K562 (cell line): Measurements from ENCODE around the gene NRXN3. TPM values are rescaled to one million over a fixed set of nuclear protein-coding genes. Genes with fewer than 3 reads are reported as not detected.

Experiments
- ATAC-seq: fragments of 200-7000 bp; cut with Tn5 transposase; 3 replicates; pipeline ENCODE4 v1.9.1; 2020; ENCODE audit warnings: moderate library complexity
- BruUV-seq: library from RNA; stranded (reverse); fragments of 400-500 nt; replicated peaks from 2 replicates; lab custom pipeline; 2021; lab: Mats Ljungman, UMichigan
- CTCF ChIA-PET: fragments of 300-600 bp; formaldehyde crosslinking; extraction: SDS; loops from one replicate; lab custom pipeline; 2021; ENCODE audit warnings: low intra/inter-chr PET ratio; lab: Yijun Ruan, JAX
- POLR2A ChIA-PET: fragments of 300-600, 350-650 bp; sonication (Branson Sonifier 250); formaldehyde crosslinking; extraction: SDS; loops from one replicate; lab custom pipeline; 2021; ENCODE audit warnings: antibody characterized with exemption, inconsistent platforms; lab: Yijun Ruan, JAX
- DNase-seq, 4 experiments: peaks; one replicate each; pipeline versions ENCODE4 v3.0.0 to v3.0.0-alpha.2; 2011 to 2018; ENCODE audit warnings: low spot score in 3 of 4, mixed read lengths in 3 of 4; ENCODE audit errors: extremely low read depth in 1 of 4
- FAIRE-seq: peaks from 2 replicates; lab custom pipeline; 2011; peaks lifted over from hg19 to GRCh38; lab: Jason Lieb, UNC
- H2AFZ ChIP-seq: 2 replicates; pipeline ENCODE4 v1.6.0; 2011; ENCODE audit warnings: low read depth, low read length, control low read depth, inconsistent platforms
- H3K27ac ChIP-seq: fragments of 200-600 bp; 3 replicates; pipeline ENCODE4 v1.8.0; 2011; ENCODE audit warnings: low read depth, mild to moderate bottlenecking, control low read depth, inconsistent platforms, low read length, moderate library complexity, mixed read lengths; ENCODE audit errors: extremely low read depth
- H3K27me3 ChIP-seq, 2 experiments: fragments of 300-600 bp in 1 of 2; 2 replicates in 1 of 2; 3 replicates in 1 of 2; pipeline versions ENCODE4 v1.6.0 to v1.8.0; 2011; ENCODE audit warnings: inconsistent platforms in 2 of 2, low read length in 2 of 2, mild to moderate bottlenecking in 1 of 2, mixed read lengths in 1 of 2, moderate library complexity in 1 of 2; ENCODE audit not compliant: control insufficient read depth in 2 of 2, insufficient read depth in 2 of 2
- H3K36me3 ChIP-seq: fragments of 300-600 bp; 3 replicates; pipeline ENCODE4 v1.8.0; 2011; ENCODE audit warnings: mild to moderate bottlenecking, low read length, inconsistent platforms; ENCODE audit not compliant: control insufficient read depth, insufficient read depth
- H3K4me1 ChIP-seq, 2 experiments: fragments of 200-600 bp in 1 of 2; replicated peaks in 1 of 2; 2 replicates in 1 of 2; 3 replicates in 1 of 2; pipeline versions ENCODE4 v1.5.1 to v1.8.0; 2011; ENCODE audit warnings: inconsistent platforms in 2 of 2, low read length in 2 of 2, mild to moderate bottlenecking in 1 of 2, mixed read lengths in 1 of 2, moderate library complexity in 1 of 2; ENCODE audit not compliant: control insufficient read depth in 2 of 2, insufficient read depth in 2 of 2
- H3K4me2 ChIP-seq: 2 replicates; pipeline ENCODE4 v1.6.1; 2011; ENCODE audit warnings: low read length, control low read depth, inconsistent platforms, mixed read lengths; ENCODE audit not compliant: insufficient read depth
- H3K4me3 ChIP-seq: fragments of 200-600 bp; sonication (generic), shearing (Covaris generic); 2 replicates; pipeline ENCODE4 v1.5.1; 2016; ENCODE audit warnings: control low read depth, inconsistent platforms
- H3K79me2 ChIP-seq: fragments of 200-600 bp; 3 replicates; pipeline ENCODE4 v1.8.0; 2011; ENCODE audit warnings: low read length, inconsistent platforms; ENCODE audit not compliant: control insufficient read depth, insufficient read depth
- H3K9ac ChIP-seq, 2 experiments: 2 replicates each; pipeline versions ENCODE4 v1.6.0 to v1.6.1; 2011; ENCODE audit warnings: low read depth in 2 of 2, low read length in 2 of 2, control low read depth in 1 of 2, inconsistent platforms in 1 of 2, mild to moderate bottlenecking in 1 of 2, mixed read lengths in 1 of 2; ENCODE audit not compliant: insufficient read depth in 1 of 2
- H3K9me1 ChIP-seq: one replicate; pipeline ENCODE4 v1.6.0; 2011; ENCODE audit warnings: inconsistent platforms, mild to moderate bottlenecking, low read length, moderate library complexity; ENCODE audit not compliant: control insufficient read depth, insufficient read depth
- H3K9me3 ChIP-seq: replicated peaks from 2 replicates; pipeline ENCODE4 v1.5.1; 2011; ENCODE audit warnings: low read depth, low read length, inconsistent platforms; ENCODE audit not compliant: control insufficient read depth, insufficient read depth
- H4K20me1 ChIP-seq: replicated peaks from 2 replicates; pipeline ENCODE4 v1.6.1; 2011; ENCODE audit warnings: low read length, inconsistent platforms, mixed read lengths; ENCODE audit not compliant: control insufficient read depth, insufficient read depth
- ATF7 ChIP-seq: fragments of 450-650 bp; IDR thresholded peaks from 2 replicates; pipeline ENCODE4 v1.7.1; 2014; ENCODE audit warnings: mild to moderate bottlenecking, moderate library complexity
- BCOR ChIP-seq: fragments of 450-650 bp; IDR thresholded peaks from 2 replicates; pipeline ENCODE4 v1.6.1; 2016
- CEBPZ ChIP-seq: fragments of 150-350 bp; IDR thresholded peaks from 2 replicates; pipeline ENCODE4 v1.6.1; 2014; ENCODE audit warnings: low read depth, mild to moderate bottlenecking, low read length, borderline replicate concordance
- CHAMP1 ChIP-seq: fragments of 450-650 bp; IDR thresholded peaks from 2 replicates; pipeline ENCODE4 v1.6.1; 2016; ENCODE audit warnings: mild to moderate bottlenecking
- CTBP1 ChIP-seq: fragments of 450-650 bp; IDR thresholded peaks from 2 replicates; pipeline ENCODE4 v1.6.1; 2016; ENCODE audit warnings: borderline replicate concordance
- GATAD2B ChIP-seq: fragments of 450-650 bp; IDR thresholded peaks from 2 replicates; pipeline ENCODE4 v1.6.1; 2017; ENCODE audit warnings: mild to moderate bottlenecking, borderline replicate concordance
- MED1 ChIP-seq: sonication (generic); formaldehyde crosslinking; IDR thresholded peaks from 2 replicates; pipeline ENCODE4 v1.8.1; 2023; ENCODE audit warnings: missing genetic modification reagents, borderline replicate concordance
- TAF7 ChIP-seq: fragments of 450-650 bp; IDR thresholded peaks from 2 replicates; pipeline ENCODE4 v1.6.1; 2016; ENCODE audit warnings: missing genetic modification characterization, missing compliant biosample characterization
- ZC3H4 ChIP-seq: sonication (generic); formaldehyde crosslinking; IDR thresholded peaks from 2 replicates; pipeline ENCODE4 v1.9.0; 2021; ENCODE audit warnings: missing genetic modification reagents, borderline replicate concordance
- ZNF134 ChIP-seq: fragments of 250-450 bp; sonication (Bioruptor Pico); conservative IDR thresholded peaks from 2 replicates; pipeline ENCODE4 v1.4.0; 2020
- ZZZ3 ChIP-seq: fragments of 450-650 bp; IDR thresholded peaks from 2 replicates; pipeline ENCODE4 v1.6.1; 2016; ENCODE audit warnings: antibody characterized with exemption, mild to moderate bottlenecking, moderate library complexity
- WGBS: fragments of 100-300 bp; shearing (Covaris generic); methylation state at CpG from one replicate; pipeline ENCODE4 v1.1.6; 2016; ENCODE audit warnings: low coverage, mixed read lengths; ENCODE audit not compliant: insufficient coverage; ENCODE audit errors: missing lambda C conversion rate; 5-methylcytosine and 5-hydroxymethylcytosine counted together
- in situ Hi-C: fragments of 300-500 bp; cut with MboI; formaldehyde crosslinking; loops from 4 replicates; pipeline ENCODE4 v1.15.0; 2018; ENCODE audit warnings: inconsistent platforms, mixed read lengths
- intact Hi-C: fragments of 100-400 bp; cut with micrococcal nuclease; formaldehyde crosslinking; loops from 2 replicates; pipeline ENCODE4 v1.14.2; 2022
- polyA plus RNA-seq, 8 experiments: library from polyadenylated mRNA; depleted of rRNA in 4 of 8; stranded (reverse) in 5 of 8; unstranded in 3 of 8; fragments of >200 nt; fragmentation: Nextera tagmentation in 2 of 8; fragmentation: Illumina TruSeq in 1 of 8; extraction: Ambion mirVana in 2 of 8; extraction: Trizol in 1 of 8; gene quantifications; 2 replicates each; pipeline versions ENCODE4 v1.2.1 to v1.2.3, GENCODE V29; 2011 to 2014; ENCODE audit warnings: inconsistent platforms in 1 of 8, missing spikeins in 1 of 8
- total RNA-seq, 7 experiments: library from RNA; depleted of rRNA in 6 of 7; stranded (reverse); fragments of >200 nt in 6 of 7; fragmentation: Illumina TruSeq in 2 of 7; extraction: Trizol in 2 of 7; gene quantifications; 2 replicates each; pipeline versions ENCODE4 v1.2.1 to v1.2.3, GENCODE V29; 2011 to 2021; ENCODE audit warnings: low replicate concordance in 1 of 7
- TF ChIP-seq, protein P1 (sequence below), 2 experiments: fragments of 150-350 bp in 1 of 2; IDR thresholded peaks; 2 replicates each; pipeline ENCODE4 v1.6.1; 2012 to 2016; ENCODE audit warnings: low read depth in 2 of 2, low read length in 2 of 2, mild to moderate bottlenecking in 1 of 2, moderate library complexity in 1 of 2
- TF ChIP-seq, protein P2 (sequence below): fragments of 450-650 bp; IDR thresholded peaks from 2 replicates; pipeline ENCODE4 v1.6.1; 2016

The NRXN3 gene
- total and polyA plus RNA-seq, 9 of the 15 experiments (the other 6 are each of a cell fraction or from before 2014, with no cell fraction given), result 0.09 TPM; not detected in 8

DNA sequence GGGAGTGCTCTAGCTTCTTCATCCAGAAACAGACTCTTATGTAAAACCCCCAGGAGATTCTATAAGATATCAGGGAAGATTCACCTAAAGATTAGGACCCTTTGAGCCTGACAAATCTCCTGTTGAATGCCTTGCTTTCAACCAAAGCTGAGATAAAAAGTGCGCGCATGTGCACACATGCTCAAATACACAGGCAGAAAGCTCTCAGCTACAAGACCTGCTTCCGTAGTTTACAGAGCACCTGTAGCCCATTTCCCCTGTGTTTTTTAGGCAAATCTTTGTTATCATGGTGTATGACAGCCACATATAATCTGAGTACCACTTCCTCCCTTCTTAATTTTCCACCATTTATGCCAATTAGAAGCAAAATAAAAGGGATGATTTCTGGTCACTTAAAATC lies 866.9 kb downstream of the NRXN3 start:
- no peaks in the 10 kb centered on the region for H4K20me1 ChIP-seq
- FAIRE-seq (no peak), DNase-seq (no peak), ATAC-seq (no peak)
- H3K9me3 ChIP-seq, result no peaks in the 10 kb centered on the region
- in situ Hi-C loops, result no loop called here
- no peaks in the 10 kb centered on the region for H3K4me1 ChIP-seq
- no peaks in the 10 kb centered on the region for H3K79me2 ChIP-seq
- no peak overlapping the region for H3K4me2 ChIP-seq
- POLR2A ChIA-PET, result no interaction called here
- no peaks in the 10 kb centered on the region for H3K9me1 ChIP-seq
- no TSS peak for BruUV-seq
- no peak overlapping the region for H3K4me3 ChIP-seq
- 0% methylated on average over 3 of the region's 3 CpGs for WGBS
- CTCF ChIA-PET, result no interaction called here
- intact Hi-C loops, result no loop called here
- no peaks in the 10 kb centered on the region for H3K27me3 ChIP-seq
- no peaks in the 10 kb centered on the region for H3K36me3 ChIP-seq
- H2AFZ ChIP-seq, result no peak overlapping the region
- no peak overlapping the region for H3K9ac ChIP-seq
- no peak overlapping the region for H3K27ac ChIP-seq
- no peak for TF ChIP-seq ZZZ3
- TF ChIP-seq CHAMP1, result no peak
- no peak for TF ChIP-seq GATAD2B
- no peak for TF ChIP-seq ZC3H4 (CRISPR knock-in tag)
- no peak for TF ChIP-seq TAF7 (tag)
- TF ChIP-seq CTBP1, result no peak
- no peak for TF ChIP-seq BCOR
- TF ChIP-seq ATF7, result no peak
- no peak for TF ChIP-seq MED1 (CRISPR knock-in tag)
- no peak for TF ChIP-seq ZNF134 (CRISPR knock-in tag)
- TF ChIP-seq, protein P1, sequence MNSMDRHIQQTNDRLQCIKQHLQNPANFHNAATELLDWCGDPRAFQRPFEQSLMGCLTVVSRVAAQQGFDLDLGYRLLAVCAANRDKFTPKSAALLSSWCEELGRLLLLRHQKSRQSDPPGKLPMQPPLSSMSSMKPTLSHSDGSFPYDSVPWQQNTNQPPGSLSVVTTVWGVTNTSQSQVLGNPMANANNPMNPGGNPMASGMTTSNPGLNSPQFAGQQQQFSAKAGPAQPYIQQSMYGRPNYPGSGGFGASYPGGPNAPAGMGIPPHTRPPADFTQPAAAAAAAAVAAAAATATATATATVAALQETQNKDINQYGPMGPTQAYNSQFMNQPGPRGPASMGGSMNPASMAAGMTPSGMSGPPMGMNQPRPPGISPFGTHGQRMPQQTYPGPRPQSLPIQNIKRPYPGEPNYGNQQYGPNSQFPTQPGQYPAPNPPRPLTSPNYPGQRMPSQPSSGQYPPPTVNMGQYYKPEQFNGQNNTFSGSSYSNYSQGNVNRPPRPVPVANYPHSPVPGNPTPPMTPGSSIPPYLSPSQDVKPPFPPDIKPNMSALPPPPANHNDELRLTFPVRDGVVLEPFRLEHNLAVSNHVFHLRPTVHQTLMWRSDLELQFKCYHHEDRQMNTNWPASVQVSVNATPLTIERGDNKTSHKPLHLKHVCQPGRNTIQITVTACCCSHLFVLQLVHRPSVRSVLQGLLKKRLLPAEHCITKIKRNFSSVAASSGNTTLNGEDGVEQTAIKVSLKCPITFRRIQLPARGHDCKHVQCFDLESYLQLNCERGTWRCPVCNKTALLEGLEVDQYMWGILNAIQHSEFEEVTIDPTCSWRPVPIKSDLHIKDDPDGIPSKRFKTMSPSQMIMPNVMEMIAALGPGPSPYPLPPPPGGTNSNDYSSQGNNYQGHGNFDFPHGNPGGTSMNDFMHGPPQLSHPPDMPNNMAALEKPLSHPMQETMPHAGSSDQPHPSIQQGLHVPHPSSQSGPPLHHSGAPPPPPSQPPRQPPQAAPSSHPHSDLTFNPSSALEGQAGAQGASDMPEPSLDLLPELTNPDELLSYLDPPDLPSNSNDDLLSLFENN (IDR thresholded peaks at IDR 0.05; ENCODE audit: low read depth in 2 of 2, low read length in 2 of 2), result no peak
- TF ChIP-seq, protein P2, sequence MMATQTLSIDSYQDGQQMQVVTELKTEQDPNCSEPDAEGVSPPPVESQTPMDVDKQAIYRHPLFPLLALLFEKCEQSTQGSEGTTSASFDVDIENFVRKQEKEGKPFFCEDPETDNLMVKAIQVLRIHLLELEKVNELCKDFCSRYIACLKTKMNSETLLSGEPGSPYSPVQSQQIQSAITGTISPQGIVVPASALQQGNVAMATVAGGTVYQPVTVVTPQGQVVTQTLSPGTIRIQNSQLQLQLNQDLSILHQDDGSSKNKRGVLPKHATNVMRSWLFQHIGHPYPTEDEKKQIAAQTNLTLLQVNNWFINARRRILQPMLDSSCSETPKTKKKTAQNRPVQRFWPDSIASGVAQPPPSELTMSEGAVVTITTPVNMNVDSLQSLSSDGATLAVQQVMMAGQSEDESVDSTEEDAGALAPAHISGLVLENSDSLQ, result no peak
- TF ChIP-seq CEBPZ, result no peak
